ENCODE data around the gene DNAH9. TPM values are rescaled to one million over a fixed set of nuclear protein-coding genes. Genes with fewer than 3 reads are reported as not detected.

DNAH9 gene
- total and polyA plus RNA-seq, 2 of the 8 experiments (the other 6 are each of a cell fraction or from before 2014, with no cell fraction given) = 0.21 to 0.86 TPM

DNA sequence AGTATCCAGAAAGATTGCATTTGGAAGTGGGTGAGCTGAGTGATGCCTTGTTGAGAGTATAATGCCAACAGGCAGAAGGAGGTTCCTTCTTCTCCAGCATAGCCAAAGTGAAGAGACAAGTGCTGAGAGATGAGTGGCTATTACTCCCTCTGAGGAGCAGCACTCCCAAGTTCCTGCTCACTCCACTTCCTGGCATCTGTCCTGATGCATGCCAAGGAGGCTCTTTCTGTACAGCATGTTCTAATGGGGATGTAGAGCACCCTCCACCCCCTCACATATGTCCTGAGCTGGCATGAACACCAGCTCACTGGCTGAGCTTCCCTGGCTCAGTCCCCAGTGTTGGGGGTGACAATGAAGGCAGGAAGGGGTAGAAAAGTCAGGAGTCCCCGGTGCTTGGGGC is 44.2 kb upstream of the DNAH9 start:
- H2AFZ ChIP-seq (ENCODE audit: low read length) = no peak overlapping the region
- no peak for FAIRE-seq
- DNase-seq (ENCODE audit: low read depth in 1 of 2, low spot score in 2 of 2) = no peak
- no peak overlapping the region for H4K5ac ChIP-seq (ENCODE audit: insufficient read length, low read depth, low read length)
- no peaks in the 10 kb centered on the region for H3K79me1 ChIP-seq (ENCODE audit: low read depth, low read length)
- no peaks in the 10 kb centered on the region for H3K79me2 ChIP-seq (ENCODE audit: control insufficient read depth in 1 of 2, insufficient read depth in 2 of 2, low read length in 2 of 2)
- no peak overlapping the region for H3K18ac ChIP-seq (ENCODE audit: extremely low read depth, low read length)
- no peak overlapping the region for H2AK5ac ChIP-seq (ENCODE audit: low read depth, low read length)
- no peak overlapping the region for H3K4me2 ChIP-seq (ENCODE audit: insufficient read depth in 1 of 2, low read depth in 2 of 2, low read length in 2 of 2)
- no peak overlapping the region for H4K91ac ChIP-seq (replicated peaks; ENCODE audit: insufficient read length, low read length)
- no peak overlapping the region for H3K4ac ChIP-seq (replicated peaks; ENCODE audit: insufficient read length, low read depth, low read length)
- ChIA-PET CTCF (ENCODE audit: partially characterized antibody) (interaction anchor here (0.6 to 1.1 kb wide), 2 partner anchors 90 to 378 kb away, joined by 3 read pairs; no protein-coding TSS in a partner anchor), POLR2A (ENCODE audit: partially characterized antibody) (interaction anchor here (0.6 kb wide), 1 partner anchor 775 kb away, joined by 3 read pairs; no protein-coding TSS in a partner anchor)
- no peak overlapping the region for H3K14ac ChIP-seq (ENCODE audit: insufficient read length)
- H3K23me2 ChIP-seq (ENCODE audit: low read depth, low read length) = no peaks in the 10 kb centered on the region; the same call in 1 of the 2 replicates
- H3K23ac ChIP-seq (ENCODE audit: insufficient read length) = no peak overlapping the region
- no peaks in the 10 kb centered on the region for H3K36me3 ChIP-seq (ENCODE audit: control insufficient read depth in 2 of 4, insufficient read depth in 4 of 4, low read length in 3 of 4)
- H4K8ac ChIP-seq (ENCODE audit: extremely low read depth, insufficient read depth, low read length) = no peak overlapping the region
- H2BK12ac ChIP-seq (ENCODE audit: low read depth, low read length) = no peak overlapping the region
- no peak overlapping the region for H3K27ac ChIP-seq (ENCODE audit: low read depth, low read length)
- H2BK5ac ChIP-seq (ENCODE audit: low read depth, low read length) = no peak overlapping the region
- H3K4me1 ChIP-seq (replicated peaks in 1 of 4; ENCODE audit: control insufficient read depth in 3 of 4, insufficient read depth in 4 of 4, low read length in 3 of 4) = no peaks in the 10 kb centered on the region; a peak in 1 of 7 replicates
- no peak overlapping the region for H3K4me3 ChIP-seq (ENCODE audit: extremely low read depth in 1 of 4, insufficient read depth in 2 of 4, low read depth in 3 of 4, low read length in 4 of 4)
- H2BK120ac ChIP-seq (replicated peaks; ENCODE audit: low read depth, low read length) = no peak overlapping the region
- no peak overlapping the region for H3K56ac ChIP-seq (replicated peaks; ENCODE audit: insufficient read length, low read depth, low read length)
- no peaks in the 10 kb centered on the region for H3K27me3 ChIP-seq (replicated peaks in 1 of 4; ENCODE audit: control insufficient read depth in 3 of 4, extremely low read depth in 1 of 4, insufficient read depth in 3 of 4, low read length in 3 of 4)
- no peak overlapping the region for H3K9ac ChIP-seq (replicated peaks in 1 of 4; ENCODE audit: extremely low read depth in 1 of 4, low read depth in 3 of 4, low read length in 3 of 4)
- no peaks in the 10 kb centered on the region for H3K9me3 ChIP-seq (ENCODE audit: insufficient read depth in 2 of 2, low read depth in 1 of 2, low read length in 1 of 2)
- no peak overlapping the region for H2BK20ac ChIP-seq (ENCODE audit: low read length)
- TF ChIP-seq CHD2 (IDR thresholded peaks at IDR 0.05; ENCODE audit: low read length) (no peak), KDM1A (IDR thresholded peaks at IDR 0.05; ENCODE audit: borderline replicate concordance, low read length) (no peak), POLR2AphosphoS5 (IDR thresholded peaks at IDR 0.05; ENCODE audit: low read depth, low read length) (no peak), SP4 (IDR thresholded peaks at IDR 0.05; ENCODE audit: low read length) (no peak), SIN3A (conservative IDR thresholded peaks at IDR 0.05 in 1 of 2, IDR thresholded peaks at IDR 0.05 in 1 of 2; ENCODE audit: low read depth in 1 of 2, low read length in 2 of 2) (no peak), RFX5 (IDR thresholded peaks at IDR 0.05; ENCODE audit: borderline replicate concordance, low read depth, low read length) (no peak), YY1 (IDR thresholded peaks at IDR 0.05; ENCODE audit: low read depth, low read length) (no peak), BACH1 (IDR thresholded peaks at IDR 0.05; ENCODE audit: low read length) (no peak)
- TF ChIP-seq, protein P1, sequence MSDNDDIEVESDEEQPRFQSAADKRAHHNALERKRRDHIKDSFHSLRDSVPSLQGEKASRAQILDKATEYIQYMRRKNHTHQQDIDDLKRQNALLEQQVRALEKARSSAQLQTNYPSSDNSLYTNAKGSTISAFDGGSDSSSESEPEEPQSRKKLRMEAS (IDR thresholded peaks at IDR 0.05) = no peak
- H4K20me1 ChIP-seq (replicated peaks in 1 of 2; ENCODE audit: control insufficient read depth in 1 of 2, insufficient read depth in 2 of 2, low read length in 2 of 2) = no peaks in the 10 kb centered on the region
- no peak overlapping the region for H2BK15ac ChIP-seq (ENCODE audit: low read length)
- WGBS, 2 experiments (ENCODE audit: extremely low coverage in 1 of 2, insufficient coverage in 1 of 2, insufficient read length in 1 of 2, insufficient replicate concordance in 2 of 2, low coverage in 1 of 2, low lambda C conversion rate in 2 of 2, missing lambda C conversion rate in 1 of 2) = 92% methylated on average over 1 of the region's 1 CpG; no CpG with 5 or more reads in 1 of the 2 experiments

All from H1 (cell line).